ENCODE results near the gene PKNOX1.
"Not testable (repeated sequence)": the region's sequence is repeated elsewhere in the genome, so short reads cannot be mapped to it uniquely, and the experiment has no call there.

PKNOX1 gene, protein sequence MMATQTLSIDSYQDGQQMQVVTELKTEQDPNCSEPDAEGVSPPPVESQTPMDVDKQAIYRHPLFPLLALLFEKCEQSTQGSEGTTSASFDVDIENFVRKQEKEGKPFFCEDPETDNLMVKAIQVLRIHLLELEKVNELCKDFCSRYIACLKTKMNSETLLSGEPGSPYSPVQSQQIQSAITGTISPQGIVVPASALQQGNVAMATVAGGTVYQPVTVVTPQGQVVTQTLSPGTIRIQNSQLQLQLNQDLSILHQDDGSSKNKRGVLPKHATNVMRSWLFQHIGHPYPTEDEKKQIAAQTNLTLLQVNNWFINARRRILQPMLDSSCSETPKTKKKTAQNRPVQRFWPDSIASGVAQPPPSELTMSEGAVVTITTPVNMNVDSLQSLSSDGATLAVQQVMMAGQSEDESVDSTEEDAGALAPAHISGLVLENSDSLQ

DNA sequence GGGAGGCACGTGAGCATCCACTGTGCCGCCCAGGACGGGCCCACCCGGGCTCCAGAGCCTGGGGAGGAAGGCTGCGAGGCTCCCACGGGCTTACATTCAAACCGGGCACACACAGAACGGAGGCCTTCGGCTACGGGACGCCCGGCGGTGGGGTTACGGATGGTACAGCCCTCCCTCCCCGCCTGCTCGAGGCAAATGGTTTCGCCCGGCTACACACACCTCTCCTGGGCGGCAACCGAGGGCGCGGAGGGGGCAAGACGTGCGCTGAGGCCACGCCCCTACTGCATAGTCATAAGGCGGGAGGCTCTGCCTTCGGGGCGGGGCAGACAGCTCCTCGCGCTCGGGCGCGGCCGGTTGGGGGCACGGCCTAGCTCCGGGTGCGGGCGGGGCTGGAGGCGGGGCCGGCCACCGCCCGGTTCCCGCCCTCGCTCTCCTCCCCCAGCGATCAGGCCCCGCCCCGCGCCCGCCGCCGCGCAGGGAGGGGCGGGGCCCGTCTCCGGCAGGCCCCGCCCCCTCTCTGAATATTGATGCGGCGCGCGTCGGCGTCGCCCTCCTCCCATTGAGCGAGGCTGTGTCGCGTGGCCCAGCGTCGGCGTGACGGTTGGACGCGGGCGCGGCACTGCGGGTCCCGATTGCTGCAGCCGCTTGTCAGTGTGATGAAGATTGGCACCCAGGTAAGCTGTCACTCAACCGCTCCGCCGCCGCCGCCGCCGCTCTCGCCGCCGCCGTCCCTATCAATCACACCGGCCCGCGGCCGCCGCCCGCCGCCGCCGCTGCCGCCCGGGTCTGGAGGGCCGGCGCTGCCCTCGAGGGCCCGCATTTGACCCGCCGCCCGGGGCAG lies at the start of gene PKNOX1:
Gene PKNOX1 (plus strand): TSS at position 572 of the 841 bp plus-strand sequence. CDS start 29,820 bp downstream, outside the sequence.
- DNase-seq = peak; percentile 100

DNA sequence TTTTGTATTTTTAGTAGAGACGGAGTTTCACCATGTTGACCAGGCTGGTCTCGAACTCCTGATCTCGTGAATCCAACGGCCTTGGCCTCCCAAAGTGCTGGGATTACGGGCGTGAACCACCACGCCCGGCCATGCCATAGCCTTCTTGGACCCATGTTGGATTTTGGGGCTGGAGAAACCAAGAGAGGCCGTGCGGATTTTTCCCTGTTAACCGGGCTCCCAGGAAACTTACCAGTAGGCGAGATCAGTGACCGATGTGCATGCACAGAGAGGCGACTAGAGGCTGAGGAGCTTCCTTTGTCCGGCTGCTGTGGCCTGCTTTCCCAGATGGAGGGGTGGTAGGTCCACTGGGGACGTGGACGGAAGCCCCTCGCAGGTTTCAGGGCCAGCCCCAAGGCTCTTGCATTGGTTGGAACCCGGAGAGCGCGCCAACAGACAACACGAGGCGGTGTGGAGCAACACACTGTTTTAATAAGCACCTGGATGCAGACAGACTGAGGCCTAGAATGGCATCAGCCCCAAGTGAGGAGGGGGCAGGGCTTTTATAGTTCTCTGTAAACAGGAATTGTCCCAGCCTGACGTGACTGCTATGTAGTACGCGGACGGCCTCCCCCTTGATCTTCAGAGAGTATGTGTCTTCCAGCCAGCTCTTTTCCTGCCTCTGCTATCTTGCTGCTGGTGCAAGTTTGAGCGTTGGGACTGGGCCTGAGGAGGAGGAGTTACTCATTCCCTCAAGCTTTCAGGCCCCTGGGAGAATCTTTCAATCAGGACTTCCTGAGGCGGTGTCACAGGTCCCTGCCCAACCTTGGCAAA lies 49.0 kb upstream of the PKNOX1 start, which contains the start of gene ERVH48-1:
Gene ERVH48-1 (minus strand): TSS at position 517 of the 813 bp plus-strand sequence. CDS start 6,624 bp downstream, outside the sequence.
- DNase-seq = no peak

DNA sequence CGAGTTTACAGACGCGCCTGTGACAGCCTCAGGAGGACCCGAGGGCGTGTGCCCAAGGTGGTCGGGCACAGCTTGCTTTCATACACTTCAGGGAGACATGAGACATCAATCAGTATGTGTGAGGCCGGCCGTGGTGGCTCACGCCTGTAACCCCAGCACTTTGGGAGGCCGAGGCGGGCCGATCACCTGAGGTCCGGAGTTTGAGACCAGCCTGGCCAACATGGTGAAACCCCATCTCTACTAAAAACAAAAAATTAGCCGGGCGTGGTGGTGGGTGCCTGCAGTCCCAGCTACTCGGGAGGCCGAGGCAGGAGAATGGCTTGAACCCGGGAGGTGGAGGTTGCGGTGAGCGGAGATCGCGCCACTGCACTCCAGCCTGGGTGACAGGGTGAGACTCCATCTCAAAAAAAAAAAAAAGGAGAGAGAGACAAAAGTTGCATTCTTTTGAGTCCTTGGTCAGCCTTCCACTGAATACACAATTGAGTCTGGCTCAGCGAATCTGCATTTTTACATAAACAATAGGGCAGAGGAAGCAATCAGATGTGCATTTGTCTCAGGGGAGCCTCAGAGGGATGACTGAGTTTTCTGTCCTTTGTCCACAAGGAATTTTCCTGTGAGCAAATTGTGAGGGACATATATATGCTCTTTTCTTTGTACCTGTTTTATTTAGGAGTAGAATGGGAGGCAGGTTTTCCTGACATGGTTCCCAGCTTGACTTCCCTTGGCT lies 46.7 kb upstream of the PKNOX1 start:
- not testable (repeated sequence) for DNase-seq

DNA sequence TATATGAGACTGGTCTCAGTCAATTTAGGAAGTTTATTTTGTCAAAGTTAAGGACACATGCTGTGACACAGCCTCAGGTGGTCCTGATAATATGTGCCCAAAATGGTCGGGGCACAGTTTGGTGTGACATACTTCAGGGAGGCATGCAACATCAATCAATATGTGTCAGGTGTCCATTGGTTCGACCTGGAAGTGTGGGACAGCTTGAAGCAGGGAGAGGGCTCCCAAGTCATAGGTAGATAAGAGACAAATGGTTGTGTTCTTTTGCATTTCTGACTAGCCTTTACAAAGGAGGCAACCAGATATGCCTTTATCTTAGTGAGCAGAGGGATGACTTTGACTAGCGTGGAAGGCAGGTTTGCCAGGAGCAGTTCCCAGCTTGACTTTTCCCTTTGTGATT lies 44.4 kb upstream of the PKNOX1 start:
- DNase-seq = no peak

DNA sequence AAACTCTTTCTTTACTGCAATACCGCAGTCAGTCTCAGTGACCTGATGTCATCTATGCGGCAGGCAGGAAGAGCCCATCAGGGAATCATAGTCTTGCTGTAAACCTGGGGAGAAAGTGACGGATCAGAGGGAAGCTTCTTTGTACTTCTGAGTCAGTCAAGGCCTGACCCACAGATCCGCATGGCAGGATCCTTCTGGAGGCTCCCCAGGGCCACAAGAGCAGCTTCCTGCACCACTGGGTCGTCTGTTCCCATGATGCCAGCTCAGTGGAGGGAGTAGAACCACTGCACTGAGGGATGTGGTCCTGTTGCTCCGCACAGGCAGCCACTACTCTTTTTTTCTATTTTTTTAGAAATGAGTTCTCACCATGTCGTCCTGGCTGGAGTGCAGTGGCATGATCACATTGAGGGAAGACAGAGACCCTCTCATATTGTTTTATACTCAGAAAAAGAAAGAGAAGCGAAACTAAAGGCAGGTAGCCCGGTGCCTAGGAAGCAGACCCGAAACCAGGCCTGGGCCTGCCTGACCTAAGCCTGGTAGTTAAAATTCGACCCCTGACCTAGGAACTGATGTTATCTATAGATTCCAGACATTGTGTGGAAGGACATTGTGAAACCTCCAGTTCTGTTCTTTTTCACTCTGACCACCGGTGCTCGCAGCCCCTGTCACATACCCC lies 42.7 kb upstream of the PKNOX1 start:
- peak; percentile 17 for DNase-seq

DNA sequence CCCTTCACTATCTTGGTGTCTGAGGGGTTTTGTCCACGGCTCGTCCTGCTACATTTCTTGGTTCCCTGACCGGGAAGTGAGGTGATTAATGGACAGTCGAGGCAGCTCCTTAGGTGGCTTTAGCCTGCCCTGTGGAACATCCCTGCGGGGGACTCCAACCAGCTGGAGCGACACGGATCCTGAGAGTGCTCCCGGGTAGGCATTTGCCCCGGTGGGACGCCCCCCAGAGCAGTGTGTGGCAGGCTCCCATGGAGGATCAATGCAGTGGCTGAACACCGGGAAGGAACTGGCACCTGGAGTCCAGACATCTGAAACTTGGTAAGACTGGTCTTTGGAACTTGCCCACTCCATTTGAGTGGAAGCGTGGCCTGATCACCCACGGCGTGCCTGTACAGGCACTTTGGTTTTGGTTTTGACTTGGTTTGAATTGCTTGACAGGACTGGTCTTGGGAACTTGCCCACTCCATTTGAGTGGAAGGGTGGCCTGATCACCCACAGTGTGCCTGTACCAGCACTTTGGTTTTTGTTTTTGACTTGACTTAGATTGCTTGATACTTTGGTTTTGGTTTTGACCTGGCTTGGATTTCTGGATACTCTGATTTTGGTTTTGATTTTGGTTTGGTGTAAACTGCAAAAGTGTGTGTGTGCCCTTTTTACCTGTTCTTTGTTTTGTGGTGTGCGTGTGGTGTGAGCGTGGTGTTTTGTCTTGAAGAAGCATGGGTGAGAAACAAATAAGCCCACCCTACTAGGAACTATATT lies 41.8 kb upstream of the PKNOX1 start:
- DNase-seq = not testable (repeated sequence)

DNA sequence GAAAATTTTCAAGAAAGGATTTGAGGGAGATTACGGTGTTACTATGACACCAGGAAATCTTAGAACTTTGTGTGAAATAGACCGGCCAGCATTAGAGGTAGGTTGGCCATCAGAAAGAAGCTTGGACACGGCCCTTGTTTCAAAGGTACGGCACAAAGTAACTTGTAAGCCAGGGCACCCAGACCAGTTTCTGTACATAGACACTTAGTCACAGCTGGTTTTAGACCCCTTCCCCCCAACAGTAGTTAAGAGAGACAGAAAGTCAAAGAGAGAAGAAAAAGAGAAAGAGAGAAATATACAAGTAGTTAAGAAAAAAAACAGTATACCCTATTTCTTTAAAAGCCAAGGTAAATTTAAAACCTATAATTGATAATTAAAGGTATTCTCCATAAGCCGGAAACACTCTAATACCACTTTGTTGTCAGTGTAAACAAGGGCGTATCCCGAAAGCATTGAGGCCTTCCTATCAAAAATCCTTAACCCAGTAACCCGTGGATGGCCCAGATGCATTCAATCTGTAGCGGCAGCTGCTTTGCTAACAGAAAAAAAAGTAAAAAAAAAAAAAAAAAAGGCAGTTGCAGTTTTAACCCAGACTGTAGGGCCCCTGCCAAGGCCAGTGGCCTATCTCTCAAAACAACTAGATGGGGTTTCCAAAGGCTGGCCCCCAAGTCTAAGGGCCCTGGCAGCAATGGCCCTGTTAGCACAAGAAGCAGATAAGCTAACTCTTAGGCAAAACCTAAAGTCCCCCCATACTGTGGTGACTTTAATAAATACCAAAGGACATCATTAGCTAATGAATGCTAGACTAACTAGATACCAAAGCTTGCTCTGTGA lies 41.0 kb upstream of the PKNOX1 start:
- peak; percentile 39 for DNase-seq

DNA sequence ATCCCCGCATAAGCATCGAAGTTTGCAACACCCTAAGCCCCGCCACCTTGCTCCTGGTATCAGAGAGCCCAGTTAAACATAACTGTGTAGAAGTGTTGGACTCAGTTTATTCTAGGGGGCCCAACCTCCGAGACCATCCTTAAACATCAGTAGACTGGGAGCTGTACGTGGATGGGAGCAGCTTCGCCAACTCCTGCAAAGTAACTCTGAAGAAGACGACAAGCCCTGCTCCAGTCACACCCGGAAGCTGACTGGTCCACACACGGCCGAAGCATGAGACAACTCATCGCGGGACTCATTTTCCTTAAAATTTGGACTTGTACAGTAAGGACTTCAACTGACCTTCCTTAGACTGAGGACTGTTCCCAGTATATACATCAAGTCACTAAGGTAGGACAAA lies 40.4 kb upstream of the PKNOX1 start:
- not testable (repeated sequence) for DNase-seq

DNA sequence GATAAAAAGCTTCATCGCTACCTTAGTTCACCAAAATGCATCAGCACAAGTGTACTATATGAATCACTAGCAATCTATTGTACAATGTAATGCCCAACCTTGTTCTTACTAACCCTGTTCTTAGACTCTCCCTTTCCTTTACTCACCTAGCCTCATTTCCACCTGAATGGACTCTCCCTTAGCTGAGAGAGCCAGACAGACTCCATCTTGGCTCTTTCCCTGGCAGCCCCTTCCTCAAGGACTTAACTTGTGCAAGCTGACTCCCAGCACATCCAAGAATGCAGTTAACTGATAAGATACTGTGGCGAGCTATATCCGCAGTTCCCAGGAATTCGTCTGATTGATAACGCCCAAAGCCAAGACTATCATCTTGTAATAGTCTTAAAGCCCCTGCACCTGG lies 38.0 kb upstream of the PKNOX1 start:
- DNase-seq = not testable (repeated sequence)

DNA sequence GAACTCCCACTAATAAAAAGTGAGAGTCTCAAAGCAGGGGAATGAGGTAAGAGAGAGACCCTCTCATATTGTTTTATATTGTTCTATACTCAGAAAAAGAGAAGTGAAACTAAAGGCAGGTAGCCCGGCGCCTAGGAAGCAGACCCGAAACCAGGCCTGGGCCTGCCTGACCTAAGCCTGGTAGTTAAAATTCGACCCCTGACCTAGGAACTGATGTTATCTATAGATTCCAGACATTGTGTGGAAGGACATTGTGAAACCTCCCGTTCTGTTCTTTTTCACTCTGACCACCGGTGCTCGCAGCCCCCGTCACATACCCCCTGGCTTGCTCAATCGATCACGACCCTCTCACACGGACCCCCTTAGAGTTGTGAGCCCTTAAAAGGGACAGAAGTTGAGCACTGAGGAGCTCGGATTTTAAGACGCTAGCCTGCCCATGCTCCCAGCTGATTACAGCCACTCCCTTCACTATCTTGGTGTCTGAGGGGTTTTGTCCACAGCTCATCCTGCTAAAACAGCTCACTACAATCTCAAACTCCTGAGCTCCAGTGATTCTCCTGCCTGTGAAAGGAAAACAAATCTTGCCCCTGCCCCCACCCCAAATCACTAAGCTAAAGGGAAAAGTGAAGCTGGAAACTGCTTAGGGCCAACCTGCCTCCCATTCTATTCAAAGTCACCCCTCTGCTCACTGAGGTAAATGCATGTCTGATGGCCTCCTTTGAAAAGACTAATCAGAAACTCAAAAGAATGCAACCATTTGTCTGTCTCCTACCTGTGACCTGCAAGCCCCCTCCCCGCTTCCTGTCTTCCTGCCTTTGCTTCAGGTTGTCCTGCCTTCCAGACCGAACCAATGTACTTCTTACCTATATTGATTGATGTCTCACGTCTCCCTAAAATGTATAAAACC lies 37.1 kb upstream of the PKNOX1 start:
- not testable (repeated sequence) for DNase-seq

DNA sequence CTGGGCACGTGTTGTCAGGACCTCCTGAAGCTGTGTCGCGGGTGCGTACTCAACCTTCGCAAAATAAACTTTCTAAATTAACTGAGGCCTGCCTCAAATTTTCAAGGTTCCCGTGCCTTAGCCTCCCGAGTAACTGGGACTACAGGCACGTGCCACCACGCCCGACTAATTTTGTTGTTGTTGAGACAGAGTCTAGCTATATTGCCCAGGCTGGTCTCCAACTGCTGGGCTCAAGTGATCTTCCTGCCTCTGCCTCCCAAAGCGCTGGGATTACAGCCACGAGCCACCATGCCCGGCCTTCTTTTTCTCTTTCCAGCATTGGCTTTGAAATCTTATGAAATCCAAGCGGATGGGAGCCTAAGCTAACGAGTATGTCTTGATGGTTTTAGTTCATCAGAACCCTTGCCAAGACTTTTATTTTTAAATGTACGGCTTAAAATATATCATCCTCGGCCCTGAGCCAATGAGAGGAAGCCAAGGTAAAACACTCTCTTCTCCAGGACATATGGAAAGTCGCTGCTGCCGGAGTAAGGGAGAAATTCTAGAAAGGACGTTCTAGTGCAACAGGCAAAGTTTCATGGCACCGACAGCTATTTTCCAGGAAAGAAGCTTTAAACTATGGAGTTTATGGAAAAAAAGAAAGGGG lies 36.3 kb upstream of the PKNOX1 start:
- DNase-seq = no peak

DNA sequence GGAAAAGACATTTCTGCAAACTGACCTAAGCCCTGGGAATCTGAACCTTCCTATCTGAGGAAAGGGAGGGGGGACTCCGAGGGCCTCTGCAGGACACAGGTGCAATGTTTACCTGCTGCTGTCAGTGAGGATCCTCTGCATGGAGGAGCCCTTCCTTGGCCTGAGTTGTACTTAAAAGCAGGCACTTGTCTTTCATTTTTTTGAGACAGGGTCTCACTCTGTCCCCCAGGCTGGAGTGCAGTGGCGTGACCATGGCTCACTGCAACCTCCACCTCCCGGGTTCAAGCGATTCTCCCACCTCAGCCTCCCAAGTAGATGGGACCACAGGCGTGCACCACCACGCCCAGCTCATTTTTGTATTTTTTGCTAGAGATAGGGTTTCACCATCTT lies 35.8 kb upstream of the PKNOX1 start:
- DNase-seq = not testable (repeated sequence)

DNA sequence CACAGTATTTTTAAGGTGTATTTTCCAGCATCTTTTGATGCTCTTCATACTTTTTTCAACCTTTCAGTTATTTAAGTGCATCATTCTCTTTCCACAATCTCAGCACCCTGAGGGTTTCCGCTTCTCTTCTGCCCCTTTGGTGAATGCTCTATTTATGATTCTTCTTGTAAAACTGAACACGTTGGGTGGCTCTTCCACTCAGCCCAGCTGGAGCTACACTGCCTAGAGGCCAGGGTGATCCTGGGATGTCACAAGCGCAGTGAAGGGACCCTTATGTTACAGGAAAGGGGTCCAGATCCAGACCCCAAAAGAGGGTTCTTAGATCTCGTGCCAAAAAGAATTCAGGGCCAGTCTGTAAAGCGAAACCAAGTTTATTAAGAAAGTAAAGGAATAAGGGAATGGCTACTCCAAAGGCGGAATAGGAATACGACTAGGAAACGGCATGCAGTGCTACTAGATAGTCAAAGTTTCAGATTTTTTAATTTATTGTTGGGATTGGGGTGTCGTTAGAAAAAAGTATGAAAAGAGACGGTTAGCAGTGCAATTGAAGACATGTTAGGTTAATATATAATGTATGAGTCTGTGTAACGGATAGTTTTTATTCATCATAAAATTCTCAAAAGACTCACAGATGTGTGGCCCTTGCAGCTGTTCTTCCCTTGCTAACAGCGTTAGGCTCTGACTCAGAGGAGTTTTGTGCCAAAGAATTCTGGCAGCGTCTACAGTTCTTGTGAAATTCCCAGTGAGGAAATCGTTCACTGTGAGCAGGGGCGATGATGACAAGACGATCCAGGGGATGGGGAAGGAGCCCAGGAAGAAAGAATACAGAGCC lies 34.6 kb upstream of the PKNOX1 start:
- peak; percentile 13 for DNase-seq

DNA sequence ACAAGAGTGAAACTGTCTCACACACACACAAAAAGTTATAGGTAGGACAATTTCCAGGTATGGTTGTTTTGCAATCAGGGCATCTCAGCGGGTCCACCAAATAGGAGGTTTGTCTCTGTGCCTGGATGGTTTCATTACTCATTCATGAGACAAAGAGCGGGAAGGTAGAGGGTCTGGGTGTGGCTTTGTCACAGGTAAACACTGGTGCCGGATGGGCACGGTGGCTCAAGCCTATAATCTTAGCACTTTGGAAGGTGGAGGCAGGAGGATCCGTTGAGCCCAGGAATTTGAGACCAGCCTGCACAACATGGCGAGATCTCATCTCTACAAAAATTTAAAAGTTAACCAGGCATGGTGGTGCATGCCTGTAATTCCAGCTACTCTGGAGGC lies 32.7 kb upstream of the PKNOX1 start:
- DNase-seq = peak; percentile 70

DNA sequence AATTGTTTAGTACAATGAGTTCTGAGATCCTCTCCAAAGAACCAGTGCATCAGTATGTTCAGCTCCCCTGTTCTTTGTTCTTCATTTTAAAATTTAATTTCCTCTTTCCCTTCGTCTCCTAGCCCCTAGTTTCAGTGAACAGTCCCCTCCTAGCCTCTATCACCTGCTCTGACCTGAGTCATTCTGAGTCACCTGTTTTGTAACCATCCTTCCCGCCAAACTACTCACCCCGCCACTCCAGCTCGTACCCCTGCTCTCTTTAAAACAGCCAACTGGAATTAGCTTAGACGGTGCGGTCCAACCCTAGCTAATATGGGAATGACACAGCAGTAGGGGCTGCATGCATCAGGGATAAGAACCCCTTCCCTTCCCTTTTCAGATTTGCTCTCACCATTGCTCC lies 32.1 kb upstream of the PKNOX1 start:
- no peak for DNase-seq

DNA sequence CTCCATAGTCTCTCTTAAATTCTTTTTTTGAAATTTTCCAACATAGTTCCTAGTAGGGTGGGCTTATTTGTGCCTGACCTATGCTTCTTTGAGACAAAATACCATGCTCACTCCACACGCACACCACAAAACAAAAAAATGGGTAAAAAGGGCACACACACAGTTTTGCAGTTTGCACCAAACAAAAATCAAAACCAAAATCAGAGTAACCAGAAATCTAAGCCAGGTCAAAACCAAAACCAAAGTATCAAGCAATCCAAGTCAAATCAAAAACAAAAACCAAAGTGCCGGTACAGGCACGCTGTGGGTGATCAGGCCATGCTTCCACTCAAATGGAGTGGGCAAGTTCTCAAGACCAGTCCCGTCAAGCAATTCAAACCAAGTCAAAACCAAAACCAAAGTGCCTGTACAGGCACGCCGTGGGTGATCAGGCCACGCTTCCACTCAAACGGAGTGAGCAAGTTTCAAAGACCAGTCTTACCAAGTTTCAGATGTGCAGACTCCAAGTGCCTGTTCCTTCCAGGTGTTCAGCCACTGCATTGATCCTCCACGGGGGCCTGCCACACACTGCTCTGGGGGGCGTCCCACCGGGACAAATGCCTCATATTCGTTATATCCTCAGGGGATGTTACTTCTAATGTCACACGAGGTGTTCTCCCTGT lies 25.1 kb upstream of the PKNOX1 start:
- DNase-seq = not testable (repeated sequence)

DNA sequence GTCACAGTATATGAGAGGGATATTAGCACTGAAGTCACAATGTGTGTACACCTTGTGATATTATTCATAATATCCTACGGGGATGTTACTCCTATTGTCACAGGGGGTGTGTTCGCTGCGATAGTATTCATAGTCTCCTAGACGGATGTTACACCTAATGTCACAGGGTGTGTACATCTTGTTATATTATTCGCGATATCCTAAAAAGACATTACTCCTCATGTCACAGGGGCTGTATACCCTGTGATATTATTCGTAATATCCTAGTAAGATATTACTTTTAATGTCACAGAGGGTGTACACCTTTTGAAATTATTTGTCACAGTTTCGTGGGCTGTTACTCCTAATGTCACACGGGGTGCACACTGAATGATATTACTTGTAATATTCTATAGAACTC lies 23.2 kb upstream of the PKNOX1 start:
- not testable (repeated sequence) for DNase-seq

Measured in NCI-H69 (cell line).